GM12892 (cell line): ENCODE data around the gene CCL7.

ENCODE experiments used
- POLR2A ChIP-seq: IDR thresholded peaks from 2 replicates; pipeline ENCODE4 v1.6.1; 2011; ENCODE audit warnings: low read depth, low read length, control low read depth
- POLR2AphosphoS5 ChIP-seq: IDR thresholded peaks from 2 replicates; pipeline ENCODE4 v1.6.1; 2011; ENCODE audit warnings: low read depth, low read length, control low read depth
- TAF1 ChIP-seq: IDR thresholded peaks from 2 replicates; pipeline ENCODE4 v1.6.1; 2011; ENCODE audit warnings: low read depth, mild to moderate bottlenecking, control low read depth, low read length, borderline replicate concordance

GRCh38 chr17:34313164-34313563 is 43.1 kb downstream of the CCL7 start:
- TF ChIP-seq POLR2A: no peak
- no peak for TF ChIP-seq POLR2AphosphoS5
- no peak for TF ChIP-seq TAF1
